HG03571 (cell line): ENCODE results near the gene ME3.

Source experiments
- ATAC-seq: cut with Tn5 transposase; IDR thresholded peaks from one replicate; pipeline ENCODE4 v1.9.1; 2021; ENCODE audit not compliant: unreplicated experiment

The ME3 gene

DNA sequence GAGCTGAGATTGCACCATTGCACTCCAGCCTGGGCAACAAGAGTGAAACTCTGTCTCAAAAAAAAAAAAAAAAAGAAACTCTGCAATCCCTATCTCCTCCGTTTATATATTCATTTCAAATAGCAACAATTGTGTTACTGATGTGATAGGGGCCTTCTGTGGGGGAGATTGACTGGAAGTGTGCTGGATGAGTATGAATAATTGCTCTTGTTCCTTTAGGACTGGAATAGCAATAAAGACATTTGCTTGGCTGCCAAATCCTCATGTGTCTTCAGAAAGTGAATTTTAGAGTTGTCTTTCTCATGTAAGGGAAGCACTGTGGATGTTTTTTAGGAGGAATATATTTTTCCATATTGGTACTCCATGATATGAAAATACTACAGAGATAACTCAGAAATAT, 21.1 kb upstream of the ME3 start:
- no peak for ATAC-seq

DNA sequence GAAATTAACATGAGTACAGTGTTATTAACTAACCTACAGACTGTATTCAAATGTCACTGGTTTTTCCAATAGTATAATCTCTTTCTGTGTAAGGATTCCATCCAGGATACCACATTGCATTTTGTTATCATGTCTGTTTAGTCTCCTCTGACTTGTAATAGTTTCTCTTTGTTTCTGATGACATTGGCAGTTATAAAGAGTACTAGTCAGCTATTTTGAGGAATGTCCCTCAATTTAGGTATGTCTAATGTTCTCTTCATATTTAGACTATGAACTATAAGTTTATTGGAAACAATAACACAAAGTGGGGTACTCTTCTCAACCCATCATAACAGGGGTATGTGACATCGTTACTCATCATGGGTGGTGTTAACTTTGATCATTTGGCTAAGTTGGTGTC, 20.3 kb upstream of the ME3 start:
- no peak for ATAC-seq

DNA sequence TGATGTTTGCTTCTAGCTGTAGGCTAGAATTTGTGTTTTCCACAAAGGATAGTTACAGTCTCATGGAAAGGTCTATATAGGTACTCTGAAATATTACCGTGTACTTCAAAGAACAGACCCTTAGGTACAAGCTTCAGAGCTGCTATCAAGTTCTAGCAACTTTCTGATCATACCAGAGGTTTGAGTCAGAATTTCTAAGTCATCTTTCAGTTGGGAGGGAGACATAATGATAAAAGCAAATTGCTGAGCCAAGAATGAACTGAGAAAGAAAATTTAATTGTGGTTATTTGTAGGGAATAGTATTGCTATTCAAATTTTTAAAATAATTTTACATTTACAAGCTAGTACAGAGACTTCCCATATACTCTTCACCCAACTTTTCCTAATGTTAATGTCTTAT, 19.9 kb upstream of the ME3 start:
- ATAC-seq: no peak

DNA sequence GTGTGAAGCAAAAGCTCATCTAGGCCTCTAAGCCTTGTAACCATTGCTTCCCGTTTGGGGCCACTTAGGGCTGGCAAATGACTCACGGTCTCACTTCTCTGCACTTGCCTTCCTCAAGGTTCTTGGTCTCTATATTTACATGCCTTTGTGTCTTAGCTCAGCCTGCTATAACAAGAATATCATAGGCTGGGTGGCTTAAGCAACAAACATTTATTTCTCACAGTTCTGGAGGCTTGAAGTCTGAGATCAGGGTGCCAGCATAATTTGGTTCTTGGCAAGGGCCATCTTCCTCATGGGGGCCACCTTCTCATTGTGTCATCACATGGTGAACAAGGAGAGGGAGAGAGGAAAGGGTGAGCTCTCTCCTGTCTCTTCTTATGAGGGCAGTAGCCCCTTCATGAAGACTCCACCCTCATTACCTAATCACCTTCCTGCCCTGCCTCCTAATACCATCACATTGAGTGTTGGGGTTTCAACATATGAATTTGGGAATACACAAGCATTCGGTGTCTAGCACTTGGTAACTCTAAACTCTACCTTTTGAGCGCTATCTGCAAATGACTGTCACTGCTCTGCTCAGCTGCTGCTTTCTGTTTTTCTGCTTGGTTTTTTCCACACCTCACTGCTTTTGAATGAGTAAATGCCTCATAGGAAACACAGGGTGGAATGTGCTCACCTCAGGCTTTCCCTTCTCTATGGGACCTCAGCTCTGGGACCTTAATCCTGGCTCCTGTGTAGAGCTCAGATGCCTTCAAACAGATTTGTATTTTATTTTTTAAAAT, 16.2 kb upstream of the ME3 start:
- ATAC-seq: no peak

DNA sequence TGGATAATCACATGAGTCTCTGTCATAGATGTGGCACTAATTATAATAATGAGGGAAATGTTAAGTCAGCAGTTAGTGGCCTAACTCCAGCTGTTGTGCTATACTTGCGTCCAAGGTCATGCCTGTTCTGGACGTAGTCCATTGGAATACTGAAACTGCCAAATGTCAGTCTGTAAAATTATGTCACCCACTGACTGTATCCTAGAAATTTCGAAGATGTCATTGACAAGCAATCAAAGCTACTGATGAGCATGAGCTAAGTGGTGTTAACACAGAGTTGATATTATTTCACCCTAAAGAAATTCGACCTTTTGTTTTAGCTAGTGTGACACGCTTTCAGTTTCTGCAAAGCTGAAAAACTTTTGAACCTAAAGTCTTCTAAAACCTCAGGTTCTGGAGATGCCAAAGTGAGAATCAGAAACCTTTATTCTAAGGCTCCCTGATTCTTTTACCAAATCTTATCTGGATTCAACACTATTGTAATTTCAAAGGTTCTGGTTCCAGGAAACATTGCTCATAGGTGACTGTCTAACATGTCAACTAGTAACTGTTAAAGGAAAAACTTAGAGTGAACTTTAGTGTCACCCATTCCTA, 14.9 kb upstream of the ME3 start:
- no peak for ATAC-seq

DNA sequence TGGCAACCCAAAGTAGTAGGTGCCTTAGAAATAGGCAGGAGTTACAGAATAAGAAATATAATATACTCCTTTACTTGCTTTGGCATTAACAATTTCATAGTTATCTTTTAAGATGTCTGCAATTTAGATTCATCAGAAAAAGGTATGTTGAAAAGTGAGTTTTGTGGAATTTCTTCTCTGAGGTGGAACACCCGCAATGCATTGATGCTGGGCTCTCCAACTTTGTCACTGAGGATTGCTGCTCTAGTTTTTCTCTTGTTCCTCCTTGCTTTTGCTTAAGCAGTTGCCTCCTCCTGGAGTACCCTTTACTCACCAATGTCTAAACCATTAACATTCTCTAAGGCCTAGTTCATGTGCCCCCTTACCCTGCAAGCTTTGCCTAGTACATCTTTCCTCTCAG, 14.1 kb upstream of the ME3 start:
- ATAC-seq: no peak

DNA sequence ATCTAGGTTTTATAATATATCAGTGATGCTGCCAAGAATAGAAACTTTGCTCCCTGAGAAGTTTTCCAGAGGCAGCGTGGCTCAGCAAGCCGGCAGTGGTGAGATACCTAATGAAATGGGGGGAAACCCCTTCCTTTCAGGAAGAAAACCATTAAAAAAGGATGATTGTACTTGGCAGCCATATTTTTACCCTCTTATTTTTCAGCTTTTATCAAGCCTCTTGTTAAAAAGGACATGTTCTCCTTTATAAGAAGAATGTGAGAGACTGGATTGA, 9.0 kb upstream of the ME3 start:
- ATAC-seq: no peak

DNA sequence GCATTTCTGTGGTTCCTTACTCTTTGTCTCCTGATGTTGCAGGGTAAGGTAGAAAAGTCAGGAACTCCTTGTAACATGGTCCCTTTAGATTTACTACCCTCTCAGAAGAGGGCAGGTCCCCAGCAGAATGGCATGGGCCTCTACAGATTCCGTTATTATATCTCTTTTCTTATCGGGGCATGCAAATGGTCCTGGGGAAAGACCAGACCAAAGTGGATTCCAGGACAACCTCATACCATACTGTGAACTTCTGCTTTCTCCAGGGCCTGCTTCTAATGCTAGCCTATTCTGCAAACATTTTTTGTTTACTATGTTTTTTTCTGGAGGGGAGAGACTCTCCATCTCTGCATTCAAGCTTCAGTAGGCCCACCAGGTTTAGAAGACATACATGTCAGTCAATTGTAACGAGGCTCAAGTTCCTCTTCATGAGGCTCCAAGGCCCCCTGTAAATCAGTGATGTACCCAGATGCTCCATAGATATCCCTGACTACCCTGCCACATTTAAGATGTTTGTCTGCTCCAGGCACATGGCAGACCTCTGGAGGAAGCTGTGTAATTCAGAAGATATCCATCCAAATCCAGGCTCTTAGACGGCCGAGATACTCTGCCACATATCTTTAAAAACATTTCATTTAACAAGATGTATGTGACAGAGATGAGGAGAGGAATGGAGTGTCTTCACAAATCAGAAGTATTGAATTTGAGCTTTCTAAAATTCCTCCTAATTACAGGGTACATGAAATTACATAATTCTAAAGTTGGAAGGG, 8.5 kb upstream of the ME3 start:
- ATAC-seq: no peak

DNA sequence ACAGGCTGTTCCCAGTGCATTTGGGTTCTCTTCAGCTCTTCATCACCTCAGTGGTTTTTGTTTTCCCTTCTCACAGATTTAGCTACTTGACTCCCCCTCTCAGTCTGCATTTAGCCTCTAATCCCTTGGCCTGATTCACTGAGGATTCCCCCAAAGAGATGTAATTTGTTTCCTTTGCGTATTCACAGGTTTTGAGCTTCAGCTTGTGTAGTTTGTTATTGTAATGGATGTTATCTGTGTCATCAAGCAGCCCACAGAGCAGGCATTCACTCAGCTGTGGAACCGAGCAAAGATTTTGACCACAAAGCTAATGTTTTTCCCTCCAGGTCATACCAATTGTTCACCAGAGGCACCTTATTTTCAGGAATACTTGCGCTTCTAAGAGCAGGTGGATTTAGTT, 6.4 kb upstream of the ME3 start:
- no peak for ATAC-seq

DNA sequence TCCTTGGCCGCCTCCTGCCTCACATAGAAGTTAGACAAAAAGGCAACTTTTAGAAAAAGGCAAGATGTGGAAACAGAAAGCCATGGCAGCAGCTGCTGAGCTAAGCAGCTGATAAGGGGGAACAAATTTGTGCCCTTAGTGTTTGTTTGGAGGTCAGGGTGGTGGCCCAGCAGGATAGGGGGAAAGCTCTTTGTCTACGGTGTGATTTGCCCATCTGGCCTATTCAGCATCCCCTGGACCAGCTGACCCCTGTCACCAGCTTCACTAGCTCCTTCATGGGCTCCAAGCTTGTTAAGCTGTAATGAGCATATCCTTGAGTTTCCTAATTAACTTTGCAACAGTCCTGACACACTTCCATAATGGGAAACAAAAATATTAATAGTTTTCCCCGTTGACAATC, 5.9 kb upstream of the ME3 start:
- ATAC-seq: no peak

DNA sequence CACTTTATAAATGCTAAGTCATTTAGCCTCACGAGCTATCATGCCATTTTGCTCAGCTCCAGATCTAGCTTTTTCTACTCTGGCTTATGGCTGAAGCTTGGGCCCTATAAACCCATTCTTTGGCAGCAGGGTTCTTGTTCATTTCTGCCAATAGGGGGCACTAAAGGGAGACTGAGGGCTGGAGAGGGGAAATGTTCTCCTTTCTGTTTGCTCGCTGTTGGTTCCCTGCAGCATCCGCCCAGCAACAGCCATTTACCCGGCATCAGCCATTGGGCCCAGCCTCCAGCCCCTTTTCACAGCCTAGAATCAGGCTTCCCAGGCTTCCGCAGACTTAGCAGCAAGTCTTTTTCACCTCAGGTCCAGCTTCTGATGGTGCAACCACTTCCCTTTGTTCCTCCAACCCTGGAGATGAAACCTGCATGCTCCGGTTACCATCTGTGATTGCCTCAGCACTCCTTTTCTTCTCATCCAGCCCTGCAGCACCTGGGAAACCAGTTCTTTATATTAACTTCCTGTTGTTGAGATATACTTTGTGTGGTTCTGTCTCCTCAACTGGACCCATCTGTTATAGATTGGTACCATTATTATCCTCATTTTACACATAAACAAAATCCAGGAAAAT, 4.2 kb upstream of the ME3 start:
- no peak for ATAC-seq

DNA sequence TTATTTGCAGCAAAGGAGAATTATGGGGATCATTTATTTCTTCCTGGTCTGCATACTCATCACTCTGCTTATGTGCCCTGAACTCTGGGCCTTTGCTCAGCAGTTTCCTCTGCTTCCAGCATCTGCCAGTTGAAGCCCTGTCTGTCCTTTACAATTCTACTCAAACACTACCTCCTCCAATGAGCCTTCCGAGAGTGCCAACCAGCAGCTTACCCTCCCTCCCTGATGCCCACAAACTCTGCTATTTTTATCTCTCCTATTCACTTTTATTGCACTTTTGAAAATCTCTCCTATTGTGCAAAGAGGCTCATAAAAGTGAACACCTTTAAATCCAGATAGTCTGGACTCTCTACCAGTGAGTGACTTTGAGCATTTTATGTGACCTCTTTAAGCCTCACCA, 3.6 kb upstream of the ME3 start:
- no peak for ATAC-seq

DNA sequence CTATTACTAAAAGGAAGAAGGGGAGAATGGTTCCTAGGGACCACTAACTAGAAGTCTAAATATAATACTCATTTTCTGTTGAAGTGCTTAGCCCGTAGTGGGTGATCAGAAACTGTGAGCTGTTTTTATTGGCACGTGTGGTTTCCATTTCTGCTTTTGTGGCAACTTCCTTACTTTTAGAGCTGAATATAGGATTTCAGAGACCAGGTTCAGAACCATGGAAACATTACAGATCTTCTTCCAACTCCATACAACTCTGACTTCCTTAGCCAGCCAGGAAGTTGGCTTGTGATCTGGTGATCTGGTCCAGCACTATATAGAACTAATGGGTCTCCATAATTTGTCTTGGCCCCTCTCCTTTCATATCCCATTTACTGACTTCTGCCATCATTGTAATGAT, 2.6 kb upstream of the ME3 start:
- no peak for ATAC-seq

DNA sequence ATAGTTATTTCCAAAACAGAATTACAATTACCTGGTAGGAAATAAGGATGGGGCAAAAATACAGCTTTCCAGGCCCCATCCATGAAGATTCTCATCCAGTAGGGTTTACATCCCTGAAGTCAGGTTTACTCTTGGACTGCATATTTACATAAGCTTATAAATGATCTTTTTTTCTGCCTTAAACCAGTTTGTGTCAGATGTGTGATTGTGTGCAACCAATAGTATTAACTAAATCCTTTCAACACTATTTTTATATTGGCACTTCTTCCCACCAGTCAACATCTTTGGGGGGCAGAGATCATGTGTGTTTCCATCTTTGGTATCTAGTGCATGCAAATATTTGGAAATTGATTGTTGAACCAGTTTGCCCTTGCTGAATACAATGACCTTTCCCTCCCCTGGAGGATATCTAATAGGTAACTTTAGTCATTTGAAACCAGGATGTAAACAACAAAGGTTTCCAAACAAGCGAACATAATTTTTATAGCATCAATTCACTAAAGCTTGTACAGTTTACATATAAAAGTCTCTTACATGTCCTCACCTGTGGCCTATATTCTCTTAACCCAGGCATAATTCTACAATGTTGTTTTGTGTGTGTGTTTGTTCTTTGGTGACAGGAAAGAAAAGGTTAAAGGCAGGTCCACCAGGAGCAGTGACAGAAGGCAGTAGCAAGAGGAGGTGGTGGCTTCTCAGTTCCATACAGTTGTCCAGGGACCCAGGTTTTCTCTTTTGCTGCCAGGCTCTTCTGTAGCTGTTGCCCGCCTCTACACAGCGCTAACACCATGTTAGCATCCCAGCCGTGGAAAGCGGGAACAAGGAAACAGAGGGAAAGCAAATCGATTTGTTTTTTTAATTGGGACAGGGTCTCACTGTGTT, 1.7 kb upstream of the ME3 start:
- no peak for ATAC-seq

DNA sequence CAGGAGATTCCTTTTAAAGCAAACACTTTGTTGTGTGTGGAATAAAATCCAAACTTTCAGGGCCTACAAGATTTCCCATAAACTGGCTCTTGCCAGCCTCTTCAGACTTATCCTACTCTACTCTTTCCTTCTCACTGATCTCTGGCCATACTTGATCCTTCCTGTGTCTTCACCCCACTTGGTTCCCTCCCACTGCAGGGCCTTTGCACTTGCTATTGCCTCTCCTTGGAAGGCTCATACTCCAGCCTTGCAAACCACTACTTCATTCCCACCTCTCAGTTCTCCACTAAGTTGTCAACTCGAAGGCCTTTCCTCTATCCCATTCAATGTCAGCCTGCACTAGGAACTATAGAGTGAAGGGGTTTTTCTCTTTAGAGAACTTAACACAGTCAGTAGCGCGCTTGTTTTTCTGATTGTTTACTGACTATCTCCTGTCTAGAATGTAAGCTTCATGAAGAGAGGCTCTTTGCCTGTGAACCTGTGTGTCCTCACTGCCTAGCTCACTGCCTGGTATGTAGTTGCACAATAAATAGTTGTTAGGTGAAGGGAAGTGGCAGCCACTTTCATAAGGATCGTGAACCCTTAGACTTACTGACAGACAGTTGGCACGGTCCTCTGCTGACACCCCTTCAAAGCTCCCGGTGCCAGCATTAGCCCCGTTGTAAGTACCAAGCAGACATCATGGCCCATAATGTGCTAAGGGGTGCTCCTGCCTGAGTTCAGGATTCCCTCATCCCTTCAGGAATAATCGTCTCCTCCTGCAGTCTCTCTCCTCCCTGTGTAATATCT, 833 bp upstream of the ME3 start:
- no peak for ATAC-seq

DNA sequence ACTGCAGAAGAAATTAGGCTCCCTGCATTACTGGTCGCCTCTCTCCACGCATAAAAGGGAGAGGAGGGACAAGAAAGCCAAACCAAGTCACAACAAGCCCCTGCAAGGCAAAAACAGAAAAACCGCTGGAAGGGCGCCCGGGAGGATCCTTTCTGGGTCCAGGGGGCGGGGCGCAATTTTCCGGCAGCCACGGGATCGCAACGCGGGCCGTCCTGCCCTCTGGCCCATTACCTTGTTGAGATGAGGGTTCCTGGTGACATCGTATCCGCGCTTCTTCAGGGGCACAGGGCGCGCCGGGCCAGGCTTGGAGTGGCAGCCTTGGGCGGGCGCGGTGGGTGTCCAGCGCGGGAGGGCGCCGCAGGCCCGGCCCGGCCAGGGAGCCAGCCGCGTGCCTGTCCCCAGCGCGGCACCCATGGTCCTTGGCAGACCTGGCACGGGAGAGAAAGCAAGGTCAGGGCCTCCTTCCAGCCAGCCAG, 847 bp downstream of the ME3 start:
- no peak for ATAC-seq

DNA sequence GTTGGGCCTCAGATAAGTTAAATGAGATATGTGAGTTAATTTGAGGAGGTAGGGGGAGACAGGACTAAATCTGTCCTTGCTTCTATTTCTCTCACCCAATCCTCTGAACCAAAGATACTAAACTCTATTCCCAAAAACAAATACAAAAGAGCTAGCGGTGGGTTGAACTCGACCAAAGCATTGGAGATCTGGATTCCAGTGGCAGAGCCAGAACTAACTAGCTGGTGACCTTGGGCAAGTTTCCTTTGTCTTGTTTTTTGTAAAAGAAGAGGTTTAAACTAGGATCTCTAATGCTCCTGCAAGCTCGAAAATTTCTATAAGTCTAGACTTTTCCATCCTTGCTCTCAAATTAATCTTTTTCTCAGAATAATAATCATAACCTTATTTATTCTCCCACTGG, 1.5 kb downstream of the ME3 start:
- ATAC-seq: no peak

DNA sequence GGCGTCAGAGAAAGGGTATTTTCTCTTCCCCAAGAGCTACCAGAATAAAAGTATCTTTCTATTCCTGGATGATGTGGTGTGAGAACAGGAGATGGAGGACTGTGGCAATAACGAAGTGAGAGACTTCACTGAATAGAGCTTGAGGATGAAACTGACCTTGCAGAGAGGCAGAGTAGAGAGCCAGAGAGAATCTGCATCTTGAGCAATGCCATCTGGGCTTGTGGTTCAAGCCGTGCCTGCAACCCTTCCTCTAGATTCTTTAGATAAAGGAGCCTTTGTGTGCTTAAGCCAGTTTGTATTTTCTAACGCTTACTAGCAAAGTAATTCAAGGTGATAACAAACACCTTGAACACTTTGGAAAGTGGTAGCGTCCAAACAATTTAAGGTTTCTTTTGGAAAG, 2.2 kb downstream of the ME3 start:
- no peak for ATAC-seq

DNA sequence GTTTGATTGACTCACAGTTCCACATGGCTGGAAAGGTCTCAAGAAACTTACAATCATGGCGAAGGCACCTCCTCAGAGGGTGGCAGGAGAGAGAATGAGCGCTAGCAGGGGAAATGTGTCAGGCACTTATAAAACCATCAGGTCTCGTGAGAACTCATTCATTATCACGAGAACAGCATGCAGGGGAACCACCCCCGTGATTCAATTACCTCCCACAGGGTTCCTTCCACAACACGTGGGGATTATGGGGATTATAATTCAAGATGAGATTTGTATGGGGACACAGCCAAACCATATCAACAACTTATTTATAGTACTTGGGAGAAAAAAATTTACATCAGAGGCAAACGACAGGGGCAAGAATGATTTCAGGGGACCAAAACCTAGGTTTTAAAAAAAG, 3.0 kb downstream of the ME3 start:
- ATAC-seq: no peak

DNA sequence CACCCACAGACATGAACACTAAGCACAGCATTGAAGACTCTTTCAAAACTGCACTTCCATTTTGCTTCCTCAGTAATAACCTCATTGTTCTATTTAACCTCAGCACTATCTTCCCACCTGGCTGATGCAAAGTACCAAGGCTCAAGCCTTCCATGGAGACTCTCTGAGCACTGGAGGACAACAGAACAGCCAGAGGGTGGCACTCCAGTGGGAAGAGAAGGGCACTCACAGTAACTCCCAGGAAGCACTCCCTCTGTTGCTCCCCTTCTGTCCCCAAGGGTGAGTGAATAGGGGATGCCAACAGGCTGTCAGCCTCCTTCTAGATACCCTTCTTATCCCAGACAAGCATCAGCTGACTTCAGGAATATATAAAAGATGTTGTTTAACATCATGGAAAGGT, 3.5 kb downstream of the ME3 start:
- ATAC-seq: no peak
